Kasumi-1 (cell line): ENCODE measurements around the gene FHAD1.
"Not testable (repeated sequence)": the region's sequence is repeated elsewhere in the genome, so short reads cannot be mapped to it uniquely, and the experiment has no call there.

Source experiments
- DNase-seq, 2 experiments: peaks; one replicate each; lab custom pipeline; 2025; lab: John Stamatoyannopoulos, UW

Gene FHAD1

GRCh38 chr1:15305468-15305770 is 58.4 kb downstream of the FHAD1 start:
- no peak for DNase-seq

DNA sequence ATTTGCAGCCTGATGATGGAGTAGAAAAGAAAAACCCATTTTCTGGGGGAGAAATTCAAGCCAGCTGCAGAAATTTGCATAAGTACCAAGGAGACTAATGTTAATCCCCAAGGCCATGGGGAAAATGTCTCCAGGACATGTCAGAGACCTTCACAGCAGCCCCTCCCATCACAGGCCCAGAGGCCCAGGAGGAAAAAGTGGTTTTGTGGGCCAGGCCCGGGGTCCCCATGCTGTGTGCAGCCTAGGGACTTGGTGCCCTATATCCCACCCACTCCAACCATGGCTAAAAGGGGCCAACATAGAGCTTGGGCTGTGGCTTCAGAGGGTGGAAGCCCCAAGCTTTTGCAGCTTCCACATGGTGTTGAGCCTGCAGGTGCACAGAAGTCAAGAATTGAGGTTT is 59.3 kb downstream of the FHAD1 start:
- DNase-seq = not testable (repeated sequence)

DNA sequence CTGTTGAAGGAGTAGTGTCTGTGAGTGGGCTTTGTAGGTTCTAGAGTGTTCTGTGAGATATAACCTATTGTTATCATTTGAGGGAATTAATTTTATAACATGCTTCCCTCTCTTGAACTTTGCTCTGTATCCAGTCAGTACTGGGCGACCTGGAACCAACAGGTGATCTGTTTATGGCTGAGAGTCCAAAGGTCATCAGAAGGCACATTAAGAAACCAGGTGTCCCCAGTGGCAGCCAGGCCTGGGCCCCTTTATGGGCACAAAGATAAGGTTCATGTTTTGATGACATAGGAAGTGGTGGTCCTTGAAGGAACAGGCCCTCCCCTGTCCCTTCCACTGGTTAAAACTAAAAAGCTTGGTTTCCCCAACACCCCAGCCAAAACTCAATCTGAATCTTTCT is 61.1 kb downstream of the FHAD1 start:
- no peak for DNase-seq

DNA sequence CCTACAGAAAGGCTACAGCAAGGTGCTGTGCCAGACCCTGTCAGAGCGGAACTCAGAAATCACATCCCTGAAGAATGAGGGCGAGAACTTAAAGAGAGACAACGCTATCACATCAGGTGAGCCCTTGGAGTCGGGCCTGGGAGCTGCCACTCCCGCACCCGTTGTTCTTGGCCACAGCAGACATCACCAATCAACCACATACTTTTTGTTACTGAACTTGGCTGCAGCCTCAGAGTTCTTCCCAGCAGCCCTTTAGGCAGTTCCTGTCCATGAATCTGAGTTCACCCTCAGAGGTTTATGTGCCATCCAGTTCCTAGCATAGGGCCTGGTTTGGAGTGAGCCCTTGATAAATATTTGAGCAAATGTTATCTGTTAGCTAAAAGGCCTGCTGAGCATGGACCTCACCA is 61.6 kb downstream of the FHAD1 start:
- no peak for DNase-seq

GRCh38 chr1:15309687-15310086 is 62.7 kb downstream of the FHAD1 start:
- DNase-seq = no peak

DNA sequence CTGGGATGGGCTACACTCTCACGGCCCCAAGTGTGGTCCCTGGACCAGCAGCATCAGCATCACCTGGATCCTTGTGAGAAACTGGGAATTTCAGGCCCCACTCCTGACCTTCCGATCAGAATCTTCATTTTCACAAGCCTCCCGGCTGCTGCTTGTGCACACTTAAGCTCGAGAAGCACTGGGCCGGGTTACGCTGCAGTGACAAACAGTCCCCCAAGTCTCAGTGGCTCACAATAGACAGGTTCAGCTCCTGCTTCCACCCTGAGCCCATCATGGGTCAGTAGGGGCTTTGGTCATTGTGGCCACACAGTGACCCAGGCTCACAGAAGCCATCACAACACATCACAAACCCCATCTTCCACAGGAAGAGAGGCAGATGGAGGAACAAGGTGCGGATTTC is 63.5 kb downstream of the FHAD1 start:
- no peak for DNase-seq

GRCh38 chr1:15311122-15311822 is 64.2 kb downstream of the FHAD1 start:
- DNase-seq = no peak

DNA sequence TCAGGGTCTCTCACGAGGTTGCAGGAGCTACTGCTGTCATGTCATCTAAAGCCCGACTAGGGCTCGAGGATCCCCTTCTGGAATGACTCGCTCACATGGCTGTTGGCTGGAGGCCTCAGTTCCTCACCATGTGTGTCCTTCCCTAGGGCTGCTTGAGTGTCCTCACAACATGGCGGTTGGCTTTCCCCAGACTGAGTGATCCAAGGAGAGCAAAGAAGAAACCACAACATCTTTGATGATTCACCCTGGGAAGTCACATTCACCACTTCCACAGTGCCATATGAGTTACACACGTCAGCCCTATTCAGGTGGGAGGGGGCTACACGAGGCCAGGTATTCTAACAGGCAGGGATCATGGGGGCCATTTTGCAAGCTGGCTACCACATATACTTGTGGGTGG is 64.9 kb downstream of the FHAD1 start:
- no peak for DNase-seq

DNA sequence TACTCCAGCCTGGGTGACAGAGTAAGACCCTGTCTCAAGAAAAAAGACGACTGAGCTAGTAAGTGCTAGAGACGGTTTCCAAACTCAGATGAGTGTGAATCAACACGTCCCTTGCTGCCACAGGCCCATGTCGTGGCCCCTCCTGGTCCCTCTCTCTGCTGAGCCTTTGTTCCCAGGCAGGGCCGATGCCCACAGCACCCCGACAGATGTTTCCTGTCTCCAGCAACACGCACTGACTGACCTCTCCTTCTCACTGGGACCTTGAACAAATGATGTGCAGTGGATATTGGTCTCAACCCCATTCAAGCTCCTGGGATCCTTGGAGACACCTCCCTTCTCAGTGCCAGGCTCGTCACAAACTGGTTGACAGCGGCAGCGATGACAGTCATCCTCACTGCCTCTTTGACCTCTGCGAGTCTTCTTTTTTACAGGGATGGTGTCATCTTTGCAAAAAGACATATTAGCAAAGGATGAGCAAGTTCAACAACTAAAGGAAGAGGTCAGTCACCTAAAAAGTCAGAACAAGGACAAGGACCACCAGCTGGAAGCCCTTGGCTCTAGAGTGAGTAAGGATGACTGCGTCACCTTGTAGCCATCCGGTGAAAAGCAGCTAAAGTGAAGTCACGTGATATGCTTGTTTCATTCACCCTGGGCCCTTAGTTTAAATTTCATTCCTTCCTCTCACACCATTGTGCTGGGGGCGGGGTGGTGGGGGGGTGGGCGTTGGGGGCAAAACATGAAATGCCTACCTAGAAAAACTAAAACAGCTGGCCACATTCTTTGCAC is 65.8 kb downstream of the FHAD1 start:
- DNase-seq = no peak

DNA sequence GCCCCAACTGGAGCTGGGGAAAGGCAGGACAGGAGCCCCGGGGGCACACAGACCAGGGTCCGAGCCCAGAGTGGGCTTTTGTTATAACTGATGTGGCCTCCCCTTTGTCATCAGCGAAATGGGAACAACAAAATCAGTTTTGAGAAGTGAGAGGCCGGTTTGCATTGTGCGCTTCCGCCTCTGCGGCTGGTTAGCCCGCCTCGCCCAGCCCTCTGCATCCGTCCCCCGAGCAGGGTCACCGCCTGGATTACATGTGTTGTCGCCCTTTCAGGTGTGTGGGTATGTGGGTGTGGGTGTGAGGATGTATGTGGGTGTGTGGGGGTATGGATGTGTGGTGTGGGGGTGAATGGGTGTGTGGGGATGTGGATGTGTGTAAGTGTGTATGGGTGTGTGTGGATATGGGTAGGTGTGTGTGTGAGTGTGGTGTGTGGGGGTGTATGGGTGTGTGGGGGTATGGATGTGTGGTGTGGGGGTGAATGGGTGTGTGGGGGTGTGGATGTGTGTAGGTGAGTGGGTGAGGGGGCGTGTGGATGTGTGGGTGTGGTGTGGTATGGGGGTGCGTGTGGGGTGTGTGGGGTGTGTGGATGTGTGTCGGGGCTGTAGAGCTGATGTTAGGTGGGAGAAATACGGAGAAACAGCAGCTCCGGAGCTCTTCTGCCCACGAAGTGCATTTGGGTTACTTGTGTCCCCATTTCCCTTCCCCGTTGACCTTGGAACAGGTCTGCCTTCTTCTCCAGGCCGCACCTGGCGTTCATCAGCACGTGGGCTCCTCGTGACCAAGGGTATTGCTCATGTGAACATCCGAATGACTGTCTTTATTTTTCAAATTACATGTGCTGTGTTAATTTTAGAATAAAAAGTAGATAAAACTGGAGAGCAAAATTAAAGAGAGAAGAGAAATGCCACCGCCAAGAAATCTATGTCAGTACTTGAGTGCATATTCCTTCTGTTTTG is 67.6 kb downstream of the FHAD1 start:
- no peak for DNase-seq

- no peak for DNase-seq
These were observed 68.8 kb downstream of the FHAD1 start for GRCh38 chr1:15315815-15316214.

DNA sequence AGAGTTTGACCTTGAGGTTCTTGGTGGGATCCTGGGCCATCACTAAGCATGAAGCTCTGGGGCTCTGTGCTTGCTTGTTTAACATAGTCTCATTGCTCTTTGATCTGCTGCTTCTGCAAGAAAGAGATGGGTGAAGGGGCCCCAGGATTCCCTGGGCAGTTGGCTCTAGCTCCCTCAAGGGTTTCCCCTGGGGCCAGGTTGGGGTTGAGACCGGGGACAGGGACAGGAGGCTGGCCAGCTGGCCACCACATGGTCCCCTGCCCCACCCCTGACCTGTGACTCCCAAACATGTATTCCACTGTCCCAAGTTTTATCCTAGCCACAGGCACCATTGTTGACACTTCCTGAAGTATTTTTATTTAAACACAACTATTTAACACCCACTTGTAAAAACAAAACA is 69.5 kb downstream of the FHAD1 start:
- no peak for DNase-seq

DNA sequence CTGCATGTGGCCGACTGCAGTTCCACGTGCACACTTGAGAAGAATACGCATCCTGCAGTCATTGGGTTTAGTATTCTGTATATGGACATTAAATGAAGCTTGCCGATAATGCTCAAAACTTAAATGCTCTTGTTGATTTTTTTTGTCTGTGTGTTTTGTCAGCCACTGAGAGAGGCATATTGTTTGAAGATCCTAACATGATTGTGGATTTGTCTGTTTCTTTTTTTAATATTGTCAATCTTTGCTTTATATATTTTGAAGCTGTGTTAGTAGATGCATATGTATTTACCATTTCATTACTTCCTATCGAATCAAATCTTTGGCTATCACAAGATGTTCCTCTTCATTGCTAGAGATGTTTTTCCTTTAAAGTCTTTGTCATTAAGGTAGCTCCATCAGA is 73.2 kb downstream of the FHAD1 start:
- no peak for DNase-seq

GRCh38 chr1:15321601-15322000 is 74.6 kb downstream of the FHAD1 start:
- no peak for DNase-seq

- no peak for DNase-seq
These were observed 75.8 kb downstream of the FHAD1 start for GRCh38 chr1:15322648-15323350.

DNA sequence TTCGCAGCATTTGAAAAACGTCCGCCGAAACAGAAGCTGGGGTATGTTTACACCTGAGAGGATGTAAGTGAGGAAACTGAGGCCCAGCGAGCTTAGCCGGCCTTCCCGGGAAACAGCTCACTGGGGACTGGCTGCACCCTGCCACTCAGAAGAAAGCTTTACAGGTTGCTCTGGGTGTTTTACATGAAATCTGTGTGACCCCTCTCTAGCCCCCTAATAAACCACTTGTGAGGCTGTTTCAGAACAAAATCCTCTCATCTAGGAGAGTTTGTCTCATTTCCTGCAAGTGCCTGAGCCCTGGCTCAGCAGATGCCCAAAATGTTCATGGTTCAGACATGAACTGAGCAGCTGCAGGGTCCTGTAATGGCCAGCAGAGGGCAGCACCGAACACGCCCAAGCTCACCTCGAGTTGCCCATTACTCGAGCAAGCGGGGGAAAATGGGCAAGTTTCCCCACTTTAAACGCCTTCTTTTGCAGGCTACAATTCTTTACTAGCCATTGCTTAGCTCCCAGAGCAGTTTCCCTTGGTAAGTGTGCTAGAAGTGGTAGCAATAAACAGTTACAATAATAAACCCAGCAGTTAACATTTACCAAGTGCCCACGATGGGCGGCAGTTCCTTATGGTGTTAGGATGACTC is 76.4 kb downstream of the FHAD1 start:
- peak; percentile 61 to 76 for DNase-seq

GRCh38 chr1:15323989-15324868 is 77.2 kb downstream of the FHAD1 start:
- no peak for DNase-seq

- no peak for DNase-seq
These were observed 77.9 kb downstream of the FHAD1 start for GRCh38 chr1:15324869-15325335.

DNA sequence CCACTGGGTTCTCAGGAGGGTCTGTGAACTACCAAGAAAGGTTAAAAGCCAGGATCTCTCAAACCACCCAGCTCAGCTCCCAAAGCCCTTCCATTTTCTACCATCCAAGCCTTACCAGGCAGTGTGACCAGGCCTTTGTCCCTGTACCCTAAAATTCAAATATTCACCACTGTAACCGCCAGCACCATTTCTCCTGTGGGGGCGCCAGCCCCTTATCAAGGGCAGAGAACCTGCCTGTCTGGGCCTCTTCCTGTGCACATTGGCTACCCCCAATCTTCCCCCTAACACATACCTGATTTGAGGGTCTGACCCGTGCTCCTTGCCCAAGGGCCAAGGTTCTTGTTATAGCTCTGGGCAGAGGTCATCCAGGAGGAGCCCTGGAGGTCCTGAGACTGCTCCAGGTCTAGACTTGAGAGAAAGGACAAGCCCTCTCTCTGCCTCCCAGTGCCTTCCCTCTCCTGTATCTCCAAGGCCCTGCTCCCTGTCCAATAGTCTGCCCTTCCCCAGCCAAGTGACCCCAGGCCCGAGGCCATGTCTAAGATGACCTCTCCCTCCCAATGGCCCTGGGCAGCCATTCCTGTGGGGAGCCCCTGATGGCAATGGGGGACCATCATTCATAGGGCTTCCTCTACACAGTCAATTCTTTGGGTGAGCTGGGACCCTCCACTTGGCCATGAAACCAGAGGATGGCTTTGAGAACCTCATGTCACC is 78.5 kb downstream of the FHAD1 start:
- no peak for DNase-seq
